ENCODE data around the gene GRID2.

DNA sequence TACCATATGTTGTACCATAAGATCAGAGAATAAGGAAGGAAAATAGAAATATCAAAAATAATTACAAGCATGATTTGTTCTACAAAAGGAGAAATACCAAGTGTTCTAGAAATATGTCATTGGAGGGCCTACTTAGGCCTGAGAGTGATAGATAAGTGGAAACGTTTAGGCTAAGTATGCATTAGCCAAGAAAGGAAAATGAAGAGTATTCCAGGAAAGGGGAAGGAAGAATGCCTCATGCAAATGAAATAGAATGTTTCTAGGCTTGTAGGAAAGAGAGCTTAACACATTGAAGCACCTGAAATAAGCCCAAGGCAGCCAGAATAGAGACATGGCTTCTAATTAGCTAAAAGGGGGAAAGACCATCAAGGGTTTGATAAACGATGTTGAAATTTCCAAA is 929.1 kb downstream of the GRID2 start:
- TF ChIP-seq, protein P1, sequence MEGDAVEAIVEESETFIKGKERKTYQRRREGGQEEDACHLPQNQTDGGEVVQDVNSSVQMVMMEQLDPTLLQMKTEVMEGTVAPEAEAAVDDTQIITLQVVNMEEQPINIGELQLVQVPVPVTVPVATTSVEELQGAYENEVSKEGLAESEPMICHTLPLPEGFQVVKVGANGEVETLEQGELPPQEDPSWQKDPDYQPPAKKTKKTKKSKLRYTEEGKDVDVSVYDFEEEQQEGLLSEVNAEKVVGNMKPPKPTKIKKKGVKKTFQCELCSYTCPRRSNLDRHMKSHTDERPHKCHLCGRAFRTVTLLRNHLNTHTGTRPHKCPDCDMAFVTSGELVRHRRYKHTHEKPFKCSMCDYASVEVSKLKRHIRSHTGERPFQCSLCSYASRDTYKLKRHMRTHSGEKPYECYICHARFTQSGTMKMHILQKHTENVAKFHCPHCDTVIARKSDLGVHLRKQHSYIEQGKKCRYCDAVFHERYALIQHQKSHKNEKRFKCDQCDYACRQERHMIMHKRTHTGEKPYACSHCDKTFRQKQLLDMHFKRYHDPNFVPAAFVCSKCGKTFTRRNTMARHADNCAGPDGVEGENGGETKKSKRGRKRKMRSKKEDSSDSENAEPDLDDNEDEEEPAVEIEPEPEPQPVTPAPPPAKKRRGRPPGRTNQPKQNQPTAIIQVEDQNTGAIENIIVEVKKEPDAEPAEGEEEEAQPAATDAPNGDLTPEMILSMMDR (IDR thresholded peaks at IDR 0.05): no peak
- TF ChIP-seq POLR2A (IDR thresholded peaks at IDR 0.05) (no peak), POLR2AphosphoS5 (IDR thresholded peaks at IDR 0.05) (no peak)

All from stomach (tissue), 4 donors.